Tibial nerve (tissue), 3 donors: ENCODE data around the gene JMJD1C.

Experiments
- CTCF ChIP-seq, 5 experiments: fragments of 200-600 bp in 3 of 5; fragments of 450-650 bp in 2 of 5; sonication (generic) in 3 of 5; IDR thresholded peaks; one replicate each; pipeline ENCODE4 v1.5.1; 2016 to 2019; ENCODE audit warnings: antibody characterized with exemption in 5 of 5, mild to moderate bottlenecking in 3 of 5, moderate library complexity in 2 of 5
- POLR2A ChIP-seq, 2 donors: fragments of 450-650 bp; IDR thresholded peaks; one replicate each; pipeline ENCODE4 v1.6.1; 2017; ENCODE audit warnings: antibody characterized with exemption in 2 of 2, mild to moderate bottlenecking in 2 of 2, moderate library complexity in 2 of 2

- no peak for TF ChIP-seq CTCF (IDR thresholded peaks at IDR 0.05)
- TF ChIP-seq POLR2A (IDR thresholded peaks at IDR 0.05), result no peak
Observed at GRCh38 chr10:63369711-63370110, 96.1 kb downstream of the JMJD1C start.
